ENCODE measurements around the gene DIAPH2.

The DIAPH2 gene

DNA sequence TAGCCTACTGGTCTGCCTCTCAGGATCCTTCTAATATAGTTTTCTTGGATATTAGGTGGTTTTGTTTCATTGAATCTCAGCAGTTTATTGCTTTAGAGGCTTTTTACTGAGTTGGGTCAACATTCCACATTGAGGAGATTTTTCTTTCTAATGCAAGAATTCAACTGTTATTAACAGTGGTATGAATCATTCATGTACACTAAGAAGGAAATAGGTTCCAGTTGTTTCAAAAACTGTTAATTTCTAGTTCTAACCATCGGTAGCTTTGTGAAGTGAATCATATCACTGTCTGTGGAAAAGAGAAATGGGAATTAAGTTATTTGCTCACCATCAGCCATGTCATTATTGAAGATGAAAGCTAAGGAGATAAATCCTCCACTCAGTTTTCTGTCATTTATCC lies 530.5 kb downstream of the DIAPH2 start:
- Histone ChIP-seq H3K9ac (no peak overlapping the region), H4K20me1 (peaks cover 4% of the 10 kb centered on the region; the same call in 1 of the 2 replicates), H3K4me1 (no peaks in the 10 kb centered on the region), H3K27me3 (peaks cover 83% of the 10 kb centered on the region), H3K9me3 (no peaks in the 10 kb centered on the region), H3K27ac (no peak overlapping the region), H3K36me3 (no peaks in the 10 kb centered on the region), H3K4me3 (no peak overlapping the region), H3K4me2 (no peak overlapping the region)
- TF ChIP-seq Cebpa-rat (IDR thresholded peaks at IDR 0.05), result no peak

DNA sequence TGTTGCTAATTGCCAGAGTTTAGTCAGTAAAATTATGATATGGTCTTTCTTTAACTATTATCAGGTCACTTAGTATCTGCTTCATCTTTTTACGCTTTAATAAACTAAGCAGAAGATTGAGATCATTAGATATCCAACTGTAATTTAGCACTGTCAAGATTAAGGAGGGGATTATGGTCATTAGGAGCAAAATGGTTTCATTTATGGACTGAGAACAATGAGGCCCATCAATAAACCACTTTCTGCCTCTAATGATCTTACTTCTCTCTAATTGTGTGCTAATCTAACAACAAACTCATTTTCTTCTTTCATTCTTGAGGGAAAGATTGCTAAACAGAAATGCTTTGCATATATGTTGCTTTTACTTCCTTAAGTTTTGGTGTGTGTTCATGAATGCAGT lies 539.5 kb downstream of the DIAPH2 start:
- Histone ChIP-seq H3K4me1 (no peaks in the 10 kb centered on the region), H3K9ac (no peak overlapping the region), H3K36me3 (no peaks in the 10 kb centered on the region), H3K4me3 (no peak overlapping the region), H3K27me3 (peaks cover 84% of the 10 kb centered on the region), H3K4me2 (no peak overlapping the region), H3K27ac (no peak overlapping the region), H4K20me1 (peaks cover 6% of the 10 kb centered on the region; the same call in 1 of the 2 replicates), H3K9me3 (no peaks in the 10 kb centered on the region)
- no peak for TF ChIP-seq Cebpa-rat (IDR thresholded peaks at IDR 0.05)

DNA sequence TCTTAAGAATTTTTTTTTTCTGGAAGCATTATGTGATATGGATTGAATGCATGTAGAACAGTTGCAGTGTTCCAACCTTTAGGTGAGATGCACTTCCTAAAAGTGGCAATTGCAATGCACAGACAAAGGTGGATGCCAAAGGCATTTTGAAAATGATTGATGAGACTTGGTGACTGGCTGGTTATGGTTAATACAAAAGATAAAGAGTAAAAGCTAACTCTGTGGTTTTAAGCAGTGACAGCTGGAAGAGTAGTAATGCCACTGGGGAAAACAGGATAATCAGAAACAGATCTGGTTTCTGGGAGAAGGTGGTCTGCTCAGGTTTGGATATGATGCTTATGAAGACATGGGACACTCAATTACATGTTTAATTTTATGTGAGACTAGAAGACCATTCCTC lies 544.7 kb downstream of the DIAPH2 start:
- Histone ChIP-seq H3K27ac (no peak overlapping the region), H4K20me1 (no peaks in the 10 kb centered on the region)
- TF ChIP-seq Cebpa-rat (IDR thresholded peaks at IDR 0.05), result no peak

DNA sequence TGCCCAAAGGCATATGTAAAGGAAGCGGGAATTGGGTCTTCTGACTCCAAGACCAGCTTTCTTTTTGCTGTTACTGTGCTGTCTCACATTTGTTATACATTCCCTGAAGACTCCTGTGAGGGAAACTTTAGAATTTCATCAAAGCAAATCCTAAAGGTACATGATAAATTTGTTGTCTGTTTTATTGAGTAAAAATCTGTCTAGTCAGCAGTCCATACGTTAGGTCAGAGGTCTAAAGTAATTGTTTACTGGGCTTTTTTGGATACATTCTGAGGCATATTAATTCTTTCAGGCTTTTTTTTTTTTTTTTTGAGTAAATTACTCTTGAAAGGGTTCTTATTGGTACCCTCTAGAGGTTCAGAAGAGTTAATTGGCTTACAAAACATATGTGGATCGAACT lies 546.3 kb downstream of the DIAPH2 start:
- Histone ChIP-seq H3K4me2 (no peak overlapping the region), H3K9ac (no peak overlapping the region), H3K36me3 (no peaks in the 10 kb centered on the region), H3K4me3 (no peak overlapping the region), H3K4me1 (no peaks in the 10 kb centered on the region), H3K27me3 (peaks cover 81% of the 10 kb centered on the region), H3K9me3 (no peaks in the 10 kb centered on the region), H4K20me1 (no peaks in the 10 kb centered on the region), H3K27ac (no peak overlapping the region)
- no peak for TF ChIP-seq Cebpa-rat (IDR thresholded peaks at IDR 0.05)

More for the DNA sequence above, 544.7 kb downstream of the DIAPH2 start:
- peaks cover 81% of the 10 kb centered on the region for H3K27me3 ChIP-seq
- no peak overlapping the region for H3K4me2 ChIP-seq
- H3K36me3 ChIP-seq, result no peaks in the 10 kb centered on the region
- no peak overlapping the region for H3K4me3 ChIP-seq
- no peaks in the 10 kb centered on the region for H3K9me3 ChIP-seq
- H3K9ac ChIP-seq, result no peak overlapping the region
- H3K4me1 ChIP-seq, result no peaks in the 10 kb centered on the region

DNA sequence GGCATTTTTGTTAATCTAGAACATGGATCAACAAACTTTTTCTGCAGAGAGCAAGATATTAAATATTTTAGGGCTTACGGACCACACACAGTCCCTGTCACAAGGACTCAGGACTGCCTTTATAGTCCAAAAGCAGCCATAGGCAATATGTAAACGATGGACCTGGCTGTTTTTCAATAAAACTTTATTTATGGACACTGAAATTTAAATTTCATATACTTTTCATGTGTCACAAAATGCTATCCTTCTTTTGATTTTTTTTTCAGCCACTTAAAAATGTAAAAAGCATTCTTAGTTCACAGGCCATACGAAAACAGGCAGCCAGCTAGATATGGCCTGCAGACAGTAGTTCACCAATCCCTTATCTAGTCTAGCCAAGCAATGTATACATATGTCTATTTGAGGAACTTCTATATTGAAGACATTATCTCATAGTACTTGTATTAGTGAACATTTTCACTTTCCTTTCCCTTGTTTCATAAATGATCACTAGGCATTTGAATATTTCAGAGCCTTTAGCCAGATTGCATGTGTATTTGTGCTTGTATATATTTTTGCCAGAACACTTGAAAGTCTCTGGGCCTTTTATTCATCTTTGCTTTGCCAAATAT lies 549.9 kb downstream of the DIAPH2 start:
- H3K27me3 ChIP-seq, result peaks cover 73% of the 10 kb centered on the region
- no peaks in the 10 kb centered on the region for H4K20me1 ChIP-seq
- no peak overlapping the region for H3K4me3 ChIP-seq
- no peak overlapping the region for H3K27ac ChIP-seq
- no peaks in the 10 kb centered on the region for H3K36me3 ChIP-seq
- H3K4me2 ChIP-seq, result no peak overlapping the region
- H3K4me1 ChIP-seq, result no peaks in the 10 kb centered on the region
- no peaks in the 10 kb centered on the region for H3K9me3 ChIP-seq
- no peak for TF ChIP-seq Cebpa-rat (IDR thresholded peaks at IDR 0.05)
- no peak overlapping the region for H3K9ac ChIP-seq

DNA sequence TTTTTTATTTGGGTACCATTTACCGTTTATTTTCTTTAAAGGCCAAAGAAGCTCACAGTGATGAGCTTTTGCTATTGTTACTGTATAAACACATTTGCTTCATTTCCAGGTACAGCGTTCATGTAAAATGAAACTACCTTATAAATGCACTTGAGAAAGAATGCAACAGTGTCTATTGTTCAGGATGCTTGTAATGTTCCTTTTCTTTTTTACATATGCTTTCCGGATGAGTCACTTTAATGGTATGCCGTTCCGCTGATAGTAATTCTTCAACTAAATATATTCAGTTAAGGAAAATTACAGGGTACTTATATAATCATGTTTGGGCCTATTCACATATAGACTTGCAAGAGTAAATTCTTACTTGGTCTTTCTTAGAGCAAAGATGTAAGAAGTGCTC lies 554.0 kb downstream of the DIAPH2 start:
- Histone ChIP-seq H3K4me3 (no peak overlapping the region), H3K9me3 (no peaks in the 10 kb centered on the region), H4K20me1 (no peaks in the 10 kb centered on the region), H3K27me3 (peaks cover 78% of the 10 kb centered on the region), H3K4me2 (no peak overlapping the region), H3K27ac (no peak overlapping the region), H3K4me1 (no peaks in the 10 kb centered on the region), H3K9ac (no peak overlapping the region), H3K36me3 (no peaks in the 10 kb centered on the region)
- no peak for TF ChIP-seq Cebpa-rat (IDR thresholded peaks at IDR 0.05)

DNA sequence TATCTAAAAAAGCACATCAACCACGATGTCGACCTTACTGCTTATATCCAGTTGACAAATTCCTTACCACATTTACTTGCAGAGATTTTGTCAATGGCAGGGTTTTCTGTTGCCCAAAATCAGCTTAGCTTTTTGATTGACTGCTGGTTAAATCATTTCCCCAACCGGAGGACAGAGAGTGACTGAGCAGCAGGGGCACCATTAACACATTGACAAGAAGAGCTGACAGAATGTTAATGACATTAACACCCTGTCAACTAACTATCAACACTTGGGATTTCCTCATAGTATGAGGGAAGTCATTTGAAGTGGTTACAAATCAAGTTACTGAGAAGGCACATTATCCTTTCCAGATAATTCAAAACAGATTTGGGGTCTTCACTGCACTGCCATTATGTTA lies 567.5 kb downstream of the DIAPH2 start:
- Histone ChIP-seq H3K27ac (no peak overlapping the region), H3K36me3 (no peaks in the 10 kb centered on the region), H3K4me3 (no peak overlapping the region), H3K27me3 (peaks cover 56% of the 10 kb centered on the region), H3K4me2 (no peak overlapping the region), H3K9ac (no peak overlapping the region), H3K4me1 (no peaks in the 10 kb centered on the region), H3K9me3 (no peaks in the 10 kb centered on the region), H4K20me1 (no peaks in the 10 kb centered on the region)
- no peak for TF ChIP-seq Cebpa-rat (IDR thresholded peaks at IDR 0.05)

DNA sequence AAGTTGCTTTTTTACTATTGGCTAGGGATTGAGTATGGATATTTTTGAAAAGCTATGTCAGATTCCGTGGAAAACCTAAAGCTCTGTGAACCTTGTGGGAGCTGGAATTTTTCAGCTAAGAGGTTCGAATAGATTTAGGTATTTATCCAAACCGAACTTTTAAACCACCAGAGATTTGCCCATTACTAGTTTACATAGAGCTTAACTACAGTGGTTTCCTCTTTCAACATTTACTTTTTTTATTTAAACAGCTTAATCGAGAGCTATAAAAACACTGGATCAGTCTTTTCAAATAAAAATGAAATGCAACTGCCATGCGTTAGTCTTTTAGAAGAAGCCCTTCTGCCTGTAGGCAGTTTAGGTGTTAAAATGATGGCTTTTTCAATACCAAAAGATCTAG lies 576.0 kb downstream of the DIAPH2 start:
- TF ChIP-seq Cebpa-rat (IDR thresholded peaks at IDR 0.05), result no peak
- Histone ChIP-seq H4K20me1 (no peaks in the 10 kb centered on the region), H3K27ac (no peak overlapping the region), H3K9me3 (no peaks in the 10 kb centered on the region), H3K4me2 (no peak overlapping the region), H3K27me3 (peaks cover 34% of the 10 kb centered on the region), H3K9ac (no peak overlapping the region), H3K4me1 (no peaks in the 10 kb centered on the region), H3K4me3 (no peak overlapping the region), H3K36me3 (no peaks in the 10 kb centered on the region)

DNA sequence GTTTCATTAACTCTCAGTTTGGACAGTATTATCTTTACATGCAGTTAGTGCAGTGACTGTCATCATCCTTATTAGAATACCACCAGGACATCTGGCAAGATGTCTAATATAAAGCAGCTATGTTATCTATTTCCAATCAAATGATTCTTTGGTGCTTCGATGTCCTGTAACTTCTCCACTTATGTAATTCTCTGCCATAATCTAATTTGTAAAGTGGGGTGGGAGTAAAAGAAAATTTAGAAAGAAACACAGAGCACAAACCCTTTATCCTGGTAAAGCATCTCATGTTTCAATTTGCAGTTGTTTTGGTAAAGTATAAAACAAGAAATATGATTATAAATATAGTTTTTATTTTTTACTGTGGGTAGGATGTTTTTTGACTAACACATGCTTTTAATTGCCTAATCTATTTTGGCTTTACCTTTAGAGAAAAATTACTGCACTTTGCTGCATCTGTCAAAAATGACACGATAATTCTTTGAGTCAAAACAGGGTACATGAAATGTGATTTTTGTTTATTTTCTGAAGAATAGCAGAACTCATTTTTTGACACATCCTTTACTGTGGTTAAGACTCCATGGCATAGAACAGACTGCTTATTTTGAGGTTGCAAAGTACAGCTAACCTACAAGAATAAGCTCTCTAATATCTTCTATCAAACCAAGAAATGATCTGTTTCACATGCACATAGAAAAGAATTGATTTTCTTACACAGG lies 581.9 kb downstream of the DIAPH2 start:
- TF ChIP-seq Cebpa-rat (IDR thresholded peaks at IDR 0.05), result no peak
- Histone ChIP-seq H3K4me1 (no peaks in the 10 kb centered on the region), H3K9ac (no peak overlapping the region), H4K20me1 (no peaks in the 10 kb centered on the region), H3K27ac (no peak overlapping the region), H3K4me2 (no peak overlapping the region), H3K9me3 (no peaks in the 10 kb centered on the region), H3K27me3 (peaks cover 29% of the 10 kb centered on the region), H3K36me3 (no peaks in the 10 kb centered on the region), H3K4me3 (no peak overlapping the region)

DNA sequence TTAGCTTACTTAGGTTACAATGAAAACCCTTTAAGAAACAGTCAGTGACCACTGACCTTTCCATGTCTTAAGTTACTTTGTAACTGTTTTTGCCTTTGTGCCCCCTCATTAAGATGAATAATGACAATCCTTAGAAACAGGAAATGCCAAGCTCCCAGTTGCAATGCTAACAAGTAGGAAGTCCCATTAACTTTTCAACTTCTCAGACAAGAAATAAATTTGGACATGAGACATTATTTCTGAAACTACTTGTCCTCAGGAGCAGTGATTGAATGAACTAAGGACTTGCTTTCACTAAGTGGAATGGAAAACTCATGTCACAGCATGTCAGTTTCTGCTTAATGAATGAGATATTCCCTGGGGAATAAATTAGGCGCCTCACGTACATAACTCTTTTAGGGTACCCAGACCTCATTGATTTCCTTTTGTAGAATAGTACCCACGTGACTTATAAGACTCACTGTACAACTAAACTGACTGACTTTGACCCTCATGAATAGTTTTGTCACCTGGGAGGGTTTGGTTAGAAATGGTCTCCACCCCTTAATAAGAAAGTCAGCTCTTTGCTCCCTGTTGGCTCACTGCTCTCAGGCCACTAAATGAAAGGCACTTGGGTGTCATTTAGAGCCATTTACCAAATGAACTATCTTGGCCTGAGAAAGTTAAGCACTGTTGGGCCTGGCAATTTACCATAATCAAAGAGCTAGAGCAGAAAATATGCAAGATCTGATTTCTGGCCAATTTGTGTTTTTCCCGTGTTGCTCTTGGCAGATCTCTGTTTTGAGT lies 582.9 kb downstream of the DIAPH2 start:
- peaks cover 23% of the 10 kb centered on the region for H3K27me3 ChIP-seq
- no peak for TF ChIP-seq Cebpa-rat (IDR thresholded peaks at IDR 0.05)
- H3K9me3 ChIP-seq, result no peaks in the 10 kb centered on the region
- no peak overlapping the region for H3K27ac ChIP-seq
- H3K36me3 ChIP-seq, result no peaks in the 10 kb centered on the region
- no peaks in the 10 kb centered on the region for H4K20me1 ChIP-seq
- no peak overlapping the region for H3K4me3 ChIP-seq
- H3K4me1 ChIP-seq, result no peaks in the 10 kb centered on the region
- no peak overlapping the region for H3K9ac ChIP-seq
- H3K4me2 ChIP-seq, result no peak overlapping the region

Data from BLaER1 (cell line).